DMS153 treated with DMSO at 0.1 percent for 48 hours (cell line): ENCODE data around the gene FBXL17.

ENCODE experiments used
- DNase-seq: peaks from one replicate; lab custom pipeline; 2025; ENCODE audit not compliant: unreplicated experiment; lab: John Stamatoyannopoulos, UW

FBXL17 gene

GRCh38 chr5:108101821-108102220, 280.1 kb downstream of the FBXL17 start:
- DNase-seq = no peak

GRCh38 chr5:108101130-108101529, 280.8 kb downstream of the FBXL17 start:
- DNase-seq = no peak

- no peak for DNase-seq
Observed at GRCh38 chr5:108094800-108095199, 287.1 kb downstream of the FBXL17 start.

GRCh38 chr5:108093186-108093585, 288.7 kb downstream of the FBXL17 start:
- DNase-seq = no peak

- no peak for DNase-seq
Observed at GRCh38 chr5:108090946-108091345, 291.0 kb downstream of the FBXL17 start.

- DNase-seq = no peak
Observed at GRCh38 chr5:108084105-108084504, 297.8 kb downstream of the FBXL17 start.

GRCh38 chr5:108083232-108083631, 298.7 kb downstream of the FBXL17 start:
- DNase-seq = no peak

- DNase-seq = no peak
Observed at GRCh38 chr5:108081707-108082106, 300.2 kb downstream of the FBXL17 start.

GRCh38 chr5:108079753-108080152, 302.1 kb downstream of the FBXL17 start:
- DNase-seq = no peak

- DNase-seq = no peak
Observed at GRCh38 chr5:108078882-108079281, 303.0 kb downstream of the FBXL17 start.

- no peak for DNase-seq
Observed at GRCh38 chr5:108078345-108078744, 303.6 kb downstream of the FBXL17 start.

GRCh38 chr5:108074626-108075025, 307.3 kb downstream of the FBXL17 start:
- no peak for DNase-seq

GRCh38 chr5:108064302-108064701, 317.6 kb downstream of the FBXL17 start:
- DNase-seq = no peak

- DNase-seq = no peak
Observed at GRCh38 chr5:108061941-108062340, 320.0 kb downstream of the FBXL17 start.

GRCh38 chr5:108060340-108060739, 321.6 kb downstream of the FBXL17 start:
- DNase-seq = no peak

GRCh38 chr5:108059334-108059733, 322.6 kb downstream of the FBXL17 start:
- no peak for DNase-seq

GRCh38 chr5:108054349-108054748, 327.5 kb downstream of the FBXL17 start:
- no peak for DNase-seq

GRCh38 chr5:108046955-108047670, 334.8 kb downstream of the FBXL17 start:
- DNase-seq = no peak

GRCh38 chr5:108036482-108036881, 345.4 kb downstream of the FBXL17 start:
- no peak for DNase-seq

- DNase-seq = no peak
Observed at GRCh38 chr5:108028883-108029282, 353.0 kb downstream of the FBXL17 start.

GRCh38 chr5:108028412-108028811, 353.5 kb downstream of the FBXL17 start:
- no peak for DNase-seq

- DNase-seq = no peak
Observed at GRCh38 chr5:108025957-108026356, 355.9 kb downstream of the FBXL17 start.

GRCh38 chr5:108024986-108025385, 356.9 kb downstream of the FBXL17 start:
- no peak for DNase-seq
